GM19397 (cell line): Measurements from ENCODE around the gene EGFR.

Experiments
- ATAC-seq: cut with Tn5 transposase; IDR thresholded peaks from one replicate; pipeline ENCODE4 v1.9.1; 2021; ENCODE audit warnings: mild to moderate bottlenecking, moderate library complexity; ENCODE audit not compliant: unreplicated experiment

The EGFR gene

GRCh38 chr7:55237156-55237893 is 218.5 kb downstream of the EGFR start:
- ATAC-seq = no peak

GRCh38 chr7:55239406-55239805 is 220.6 kb downstream of the EGFR start:
- ATAC-seq = no peak

DNA sequence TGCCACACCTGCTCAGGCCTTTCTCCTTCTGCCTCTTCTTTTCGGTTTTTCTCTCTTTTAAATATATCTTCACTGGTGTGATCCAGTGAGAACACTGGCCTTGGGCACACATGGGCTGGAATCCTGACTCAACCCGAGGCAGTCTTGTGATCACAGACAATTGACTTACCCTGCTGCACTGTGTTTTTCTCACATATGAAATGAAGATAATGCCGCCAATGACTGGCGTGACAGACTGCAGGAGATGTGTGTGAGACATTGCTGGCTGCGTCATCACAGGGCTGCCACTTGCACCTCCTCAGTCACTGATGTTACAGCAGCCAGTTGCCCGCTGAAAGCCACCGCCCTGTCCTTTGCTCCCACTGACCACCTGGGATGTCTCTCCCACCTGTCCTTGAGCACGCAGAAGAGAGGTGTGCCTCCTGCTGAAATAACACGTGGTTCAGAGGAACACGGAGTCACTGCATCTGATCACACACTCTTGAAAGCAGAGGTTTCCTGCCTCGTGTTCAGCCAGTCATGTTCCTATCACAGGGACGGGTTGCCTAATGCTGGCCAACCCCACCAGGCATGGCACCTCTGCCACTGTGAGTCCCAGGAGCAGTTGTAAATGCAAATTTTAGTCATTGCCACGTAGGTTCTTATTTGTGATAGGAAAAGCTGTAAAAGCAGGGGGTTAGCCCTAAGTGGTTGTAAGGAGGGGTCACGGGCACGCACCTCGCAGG is 221.8 kb downstream of the EGFR start:
- no peak for ATAC-seq

GRCh38 chr7:55241958-55242357 is 223.1 kb downstream of the EGFR start:
- no peak for ATAC-seq

- no peak for ATAC-seq
Measured at GRCh38 chr7:55242613-55243012, 223.8 kb downstream of the EGFR start.

DNA sequence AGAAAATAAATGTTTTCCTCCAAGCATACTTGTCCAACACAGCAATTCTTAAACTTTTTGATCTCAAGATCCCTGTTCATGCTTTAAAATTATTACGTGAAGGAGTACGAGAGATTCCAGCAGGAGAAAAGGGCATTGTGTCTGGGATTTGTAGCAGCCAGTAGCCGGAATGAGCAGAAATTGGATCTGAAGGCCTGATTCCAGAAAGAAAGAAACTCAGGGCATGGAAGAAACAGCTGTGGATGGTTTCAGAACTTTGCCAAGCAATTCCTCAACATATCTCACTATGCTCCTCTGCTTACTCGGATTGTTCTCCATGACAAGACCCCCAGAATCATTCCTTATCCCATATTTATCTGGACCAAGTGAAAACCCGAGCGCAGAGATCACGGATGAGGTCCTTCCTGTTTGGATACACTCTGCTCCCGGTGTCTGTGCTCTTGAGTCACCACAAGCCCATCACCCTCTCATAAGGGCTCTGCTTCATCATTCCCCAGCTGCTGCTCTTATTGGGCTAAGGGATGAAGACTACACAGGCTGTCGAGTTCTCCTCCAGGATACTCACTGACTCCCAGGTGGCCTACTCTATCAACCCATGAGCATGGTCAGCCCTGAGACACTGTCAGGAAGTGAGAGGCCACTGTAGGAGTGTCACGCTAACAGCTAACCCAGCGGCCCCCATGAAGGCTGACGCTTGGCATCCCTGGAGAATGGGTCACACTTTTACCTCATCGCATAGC is 225.4 kb downstream of the EGFR start:
- no peak for ATAC-seq

GRCh38 chr7:55245271-55245723 is 226.5 kb downstream of the EGFR start:
- ATAC-seq = no peak

- no peak for ATAC-seq
Measured at GRCh38 chr7:55246171-55246570, 227.4 kb downstream of the EGFR start.

DNA sequence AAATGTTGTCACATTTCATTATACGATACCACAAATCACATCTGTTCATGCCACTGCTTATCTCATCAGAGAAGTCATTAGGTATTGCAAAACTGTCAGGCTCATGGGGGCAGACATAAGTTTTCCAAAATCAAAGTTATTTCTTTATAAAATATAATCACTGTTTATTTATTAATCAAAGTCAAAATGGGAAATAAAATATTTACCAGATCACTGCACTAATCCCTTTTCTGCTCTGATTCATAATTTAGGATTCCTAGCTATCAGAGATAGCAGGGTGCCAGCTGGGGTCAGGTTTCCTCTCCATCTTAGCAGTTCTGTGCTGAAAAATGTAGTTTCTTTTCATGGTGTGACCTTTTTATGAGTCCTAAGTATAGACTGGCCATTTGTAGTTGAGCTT is 228.6 kb downstream of the EGFR start:
- no peak for ATAC-seq

- ATAC-seq = no peak
Measured at GRCh38 chr7:55248526-55248925, 229.7 kb downstream of the EGFR start.

DNA sequence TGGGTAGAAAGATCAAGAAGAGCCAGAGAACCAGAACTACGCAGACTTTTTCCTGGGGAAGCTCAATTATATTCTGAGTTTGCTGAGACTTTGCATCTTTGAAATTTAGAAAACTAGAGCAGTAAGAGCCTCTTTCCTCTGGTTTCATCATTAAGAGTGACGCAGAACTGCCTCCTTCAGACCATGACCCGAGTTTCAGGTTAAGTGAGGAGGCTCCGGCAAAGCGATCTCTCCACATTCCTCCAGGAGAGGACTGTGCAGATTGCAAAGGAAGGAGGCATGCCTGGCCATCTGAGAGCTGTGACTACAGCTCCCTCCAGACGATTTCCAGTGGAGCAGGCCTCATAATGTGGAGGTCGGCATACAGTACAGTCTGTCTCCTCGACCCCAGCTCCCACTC is 230.5 kb downstream of the EGFR start:
- ATAC-seq = no peak

- no peak for ATAC-seq
Measured at GRCh38 chr7:55250313-55250712, 231.5 kb downstream of the EGFR start.

GRCh38 chr7:55251313-55251712 is 232.5 kb downstream of the EGFR start:
- ATAC-seq = no peak

DNA sequence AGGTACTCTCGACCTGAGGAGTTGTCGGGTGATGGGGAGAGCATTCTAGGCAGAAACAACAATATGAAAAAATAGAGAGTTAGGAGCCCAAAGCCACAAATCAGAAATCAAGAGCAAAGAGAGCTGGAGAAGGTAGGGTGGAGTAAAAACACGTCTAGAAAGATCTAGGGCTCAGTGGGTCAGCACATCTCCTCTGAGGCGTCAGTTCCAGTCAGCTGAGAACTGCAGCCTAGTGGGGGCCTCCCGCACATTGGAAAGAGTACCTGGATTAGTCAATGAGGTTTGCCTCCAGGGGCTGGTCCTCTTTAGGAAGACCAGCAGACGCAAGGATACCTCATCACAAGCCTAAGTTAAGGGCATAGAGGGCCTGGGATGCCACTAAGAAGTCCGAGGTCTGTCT is 233.1 kb downstream of the EGFR start:
- ATAC-seq = no peak

DNA sequence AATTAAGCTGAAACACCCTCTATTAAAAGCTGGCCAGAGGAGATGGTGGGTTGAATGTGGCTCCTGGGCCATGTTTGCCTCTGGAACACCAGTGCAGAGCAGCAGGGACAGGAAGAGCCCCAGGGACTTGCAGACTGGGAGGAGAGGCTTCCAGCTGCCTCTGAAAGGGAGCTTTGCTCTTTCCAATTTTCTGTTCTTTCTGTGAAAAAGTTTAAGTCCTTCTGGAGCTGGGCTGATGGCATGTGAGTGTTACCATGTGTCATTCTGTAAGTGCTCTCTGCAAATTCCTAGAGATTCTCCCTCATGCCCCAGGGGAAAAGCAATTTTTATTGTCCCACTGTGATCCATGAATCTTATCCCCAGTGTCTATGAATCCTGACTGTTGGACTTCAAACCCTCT is 233.6 kb downstream of the EGFR start:
- no peak for ATAC-seq

DNA sequence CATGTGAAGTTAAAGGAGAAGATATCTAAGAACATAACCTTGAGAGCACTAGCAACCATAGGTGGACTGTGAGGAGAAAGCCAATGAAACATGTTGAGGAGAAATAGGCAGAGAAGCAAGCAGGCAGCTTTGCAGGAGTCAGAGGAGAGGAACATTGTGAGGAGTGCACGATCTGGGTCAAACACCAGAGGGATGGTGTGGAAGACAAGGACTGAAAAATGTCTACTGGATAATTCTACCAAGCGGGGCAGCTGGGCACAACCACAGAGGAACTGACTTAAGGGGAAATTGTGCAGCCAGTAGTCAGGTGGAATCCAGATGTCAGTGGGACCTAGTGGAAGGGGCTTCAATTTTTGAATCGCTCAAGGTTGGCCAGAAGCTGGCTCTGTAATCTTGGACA is 234.4 kb downstream of the EGFR start:
- no peak for ATAC-seq

DNA sequence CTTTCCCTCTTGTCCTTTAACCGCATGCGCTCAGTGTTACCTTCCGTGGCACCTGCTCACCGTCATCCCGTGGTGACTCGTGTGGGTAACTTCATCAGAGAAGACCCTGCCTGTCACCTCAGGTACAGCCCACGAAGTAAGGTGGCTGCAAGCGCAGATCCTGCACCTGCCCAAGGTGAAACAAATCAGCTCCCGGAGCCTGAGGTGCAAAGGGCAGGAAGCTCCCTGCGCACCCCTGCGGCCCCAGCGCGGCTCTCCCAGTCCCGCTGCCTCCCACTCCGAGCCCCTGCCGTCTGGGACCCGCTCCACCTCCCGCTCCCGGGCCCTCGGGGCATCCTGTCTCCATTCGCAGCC is 235.4 kb downstream of the EGFR start:
- no peak for ATAC-seq

DNA sequence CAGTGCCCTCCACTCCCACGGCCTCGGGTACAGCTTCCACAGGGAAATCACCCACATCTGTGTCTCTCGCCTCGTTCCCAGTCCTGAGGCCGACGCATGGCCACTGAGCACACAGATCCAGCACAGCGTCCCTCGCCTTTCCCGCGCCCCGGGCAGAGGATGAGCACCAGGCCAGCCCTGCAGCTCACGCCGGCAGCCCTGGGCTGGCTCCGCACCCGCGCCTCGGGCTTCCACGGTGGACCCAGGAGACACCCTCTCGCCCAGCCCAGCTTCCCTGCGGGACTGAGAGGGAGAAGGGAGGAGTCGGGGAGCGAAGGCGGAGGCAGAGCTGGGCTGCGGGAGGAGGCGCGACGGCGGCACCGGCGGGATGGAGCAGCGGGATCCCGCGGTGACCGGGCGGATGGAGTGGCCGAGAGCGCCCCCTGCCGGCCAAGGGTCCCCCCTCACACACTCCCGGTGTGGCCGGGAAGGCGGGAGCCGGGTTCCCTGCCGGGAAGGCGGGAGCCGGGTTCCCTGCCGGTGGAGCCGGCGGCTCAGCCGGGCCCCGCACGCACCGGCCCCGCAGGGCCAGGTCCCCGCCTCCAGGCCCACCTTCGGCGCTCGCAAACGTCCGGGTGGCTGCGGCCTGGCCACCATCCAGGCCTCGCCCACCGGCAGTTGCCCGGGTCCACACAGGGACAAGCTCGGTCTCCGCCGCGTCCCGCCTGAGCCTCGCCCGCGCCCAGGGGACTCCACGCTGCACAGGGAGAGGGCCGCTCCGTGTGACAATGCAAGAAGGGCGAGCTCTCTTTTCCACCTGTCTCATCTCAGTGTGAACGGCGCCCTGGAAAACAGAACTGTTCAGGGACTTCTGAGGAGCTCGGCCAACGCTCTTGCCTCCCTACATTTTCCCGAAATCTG is 236.0 kb downstream of the EGFR start:
- ATAC-seq = peak; percentile 72

DNA sequence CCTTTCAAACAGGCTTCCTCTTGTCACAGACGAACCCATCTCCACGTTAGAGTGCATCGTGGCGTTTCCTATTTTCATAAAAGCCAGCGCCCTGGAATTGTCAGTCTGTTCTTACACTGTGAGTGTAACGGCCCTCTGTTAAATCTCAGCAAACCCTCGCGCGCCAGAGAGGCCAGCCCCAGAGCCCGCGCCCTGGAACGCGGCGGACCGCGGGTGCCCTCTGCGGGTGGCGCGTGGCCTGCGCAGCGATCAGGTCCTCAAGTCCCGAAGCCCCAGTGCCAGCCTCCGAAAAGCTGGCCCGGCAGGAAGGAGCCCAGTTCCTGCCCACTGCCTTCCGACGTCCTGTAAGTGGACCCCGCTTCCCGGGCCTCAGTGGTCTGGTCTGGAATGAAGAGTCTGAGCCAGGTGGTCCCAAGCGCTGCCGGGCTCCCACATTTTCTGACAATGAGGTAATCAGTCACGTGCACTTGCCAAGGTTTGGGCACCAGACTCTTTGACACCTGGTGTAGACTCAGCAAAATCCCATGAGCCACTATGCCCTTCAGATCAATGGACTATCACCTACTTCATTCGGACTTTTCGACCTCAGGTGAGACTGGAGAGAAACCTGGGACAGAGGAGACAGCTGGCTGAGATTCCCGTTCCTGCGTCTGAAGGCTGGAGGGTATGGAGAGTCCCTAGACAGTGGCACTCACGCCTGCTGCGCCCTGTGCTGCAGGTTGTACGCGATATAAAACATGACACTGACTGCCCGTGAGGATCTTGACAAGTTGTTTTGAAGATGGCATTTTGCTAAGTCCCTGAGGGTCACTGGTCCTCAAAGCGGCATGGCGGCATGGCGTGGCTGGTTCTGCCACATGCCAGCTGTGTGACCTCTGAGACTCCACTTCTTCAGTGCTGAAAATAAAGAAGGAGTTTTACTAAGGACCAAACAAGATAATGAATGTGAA is 237.0 kb downstream of the EGFR start:
- peak; percentile 90 for ATAC-seq

DNA sequence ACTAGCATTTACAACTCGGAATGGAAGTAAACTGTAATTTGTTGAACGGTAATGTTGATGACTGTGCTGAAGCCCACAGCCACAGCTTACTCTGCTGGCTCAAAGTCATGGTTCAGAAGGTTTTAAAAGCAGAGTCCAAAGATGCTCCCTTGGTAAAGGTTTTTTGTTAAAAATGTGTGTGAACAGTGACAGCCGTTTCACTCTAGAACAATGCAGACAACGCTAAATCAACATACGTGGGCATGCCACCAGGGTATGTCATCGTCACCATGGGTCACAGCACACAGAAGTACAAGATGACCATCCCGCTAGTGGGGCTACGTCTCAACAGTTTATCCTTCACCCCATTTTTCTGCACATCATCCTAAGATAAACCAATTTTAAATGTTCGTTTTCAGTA is 239.8 kb downstream of the EGFR start:
- no peak for ATAC-seq
